Endothelial cell of umbilical vein (primary cell): ENCODE data around the gene BAG3. TPM values are rescaled to one million over a fixed set of nuclear protein-coding genes. Genes with fewer than 3 reads are reported as not detected.

Source experiments
- BruUV-seq: library from RNA; stranded (reverse); fragments of 400-500 nt; replicated peaks from 2 replicates; lab custom pipeline; 2021; lab: Mats Ljungman, UMichigan
- CTCF ChIA-PET: fragments of 300-600, 350-600 bp; sonication (Branson Sonifier 250); formaldehyde crosslinking; loops from one replicate; lab custom pipeline; 2021; ENCODE audit warnings: antibody characterized with exemption, inconsistent platforms; lab: Charles Lee
- POLR2A ChIA-PET: fragments of 300-600, 350-600 bp; sonication (Branson Sonifier 250); formaldehyde crosslinking; loops from one replicate; lab custom pipeline; 2021; ENCODE audit warnings: antibody characterized with exemption, inconsistent platforms; lab: Charles Lee
- DNase-seq: peaks from one replicate; pipeline ENCODE4 v3.0.0-alpha.2; 2011; ENCODE audit warnings: low read depth, low spot score
- FAIRE-seq: peaks from 2 replicates; lab custom pipeline; 2011; peaks lifted over from hg19 to GRCh38; lab: Jason Lieb, UNC
- H2AFZ ChIP-seq: 2 replicates; pipeline ENCODE4 v1.6.0; 2012; ENCODE audit warnings: low read depth, low read length, control low read depth, inconsistent platforms
- H3K27ac ChIP-seq: 2 replicates; pipeline ENCODE4 v1.5.1; 2011; ENCODE audit warnings: low read depth, mild to moderate bottlenecking, control low read depth, low read length, moderate library complexity; ENCODE audit not compliant: insufficient read depth
- H3K27me3 ChIP-seq, 2 experiments: 2 replicates each; pipeline versions ENCODE4 v1.6.0 to v1.6.1; 2011; ENCODE audit warnings: low read length in 2 of 2, mixed read lengths in 1 of 2; ENCODE audit not compliant: control insufficient read depth in 2 of 2, insufficient read depth in 2 of 2
- H3K36me3 ChIP-seq, 2 experiments: 2 replicates in 1 of 2; 3 replicates in 1 of 2; pipeline ENCODE4 v1.5.1; 2011; ENCODE audit warnings: low read length in 2 of 2, mild to moderate bottlenecking in 1 of 2, moderate library complexity in 1 of 2; ENCODE audit not compliant: control insufficient read depth in 2 of 2, insufficient read depth in 2 of 2; ENCODE audit errors: extremely low read depth in 1 of 2
- H3K4me1 ChIP-seq: 3 replicates; pipeline ENCODE4 v1.5.1; 2011; ENCODE audit warnings: mild to moderate bottlenecking, low read length; ENCODE audit not compliant: control insufficient read depth, insufficient read depth; ENCODE audit errors: extremely low read depth
- H3K4me2 ChIP-seq: 2 replicates; pipeline ENCODE4 v1.6.1; 2011; ENCODE audit warnings: low read length, control low read depth, mixed read lengths; ENCODE audit not compliant: insufficient read depth
- H3K4me3 ChIP-seq, 3 experiments: fragments of 200-600 bp in 1 of 3; sonication (generic), shearing (Covaris generic) in 1 of 3; replicated peaks in 1 of 3; 2 replicates each; pipeline ENCODE4 v1.5.1; 2011 to 2016; ENCODE audit warnings: control low read depth in 3 of 3, low read length in 3 of 3, mild to moderate bottlenecking in 2 of 3, inconsistent platforms in 1 of 3, low read depth in 1 of 3, moderate library complexity in 1 of 3; ENCODE audit not compliant: insufficient read depth in 1 of 3
- H3K79me2 ChIP-seq: 2 replicates; pipeline ENCODE4 v1.6.0; 2012; ENCODE audit warnings: low read length, inconsistent platforms; ENCODE audit not compliant: control insufficient read depth, insufficient read depth
- H3K9ac ChIP-seq: replicated peaks from 2 replicates; pipeline ENCODE3; 2011; ENCODE audit warnings: low read length, control low read depth; ENCODE audit not compliant: insufficient read depth; ENCODE audit errors: extremely low read depth
- H3K9me1 ChIP-seq: replicated peaks from 3 replicates; pipeline ENCODE4 v1.6.0; 2011; ENCODE audit warnings: mild to moderate bottlenecking, low read length; ENCODE audit not compliant: control insufficient read depth, insufficient read depth; ENCODE audit errors: extremely low read depth
- H3K9me3 ChIP-seq: replicated peaks from 2 replicates; pipeline ENCODE4 v1.5.1; 2012; ENCODE audit warnings: low read length, inconsistent platforms; ENCODE audit not compliant: control insufficient read depth, insufficient read depth
- H4K20me1 ChIP-seq: replicated peaks from 2 replicates; pipeline ENCODE3; 2011; ENCODE audit warnings: mild to moderate bottlenecking, low read length; ENCODE audit not compliant: control insufficient read depth, insufficient read depth; ENCODE audit errors: extremely low read depth
- EZH2 ChIP-seq: IDR thresholded peaks from 2 replicates; pipeline ENCODE4 v1.6.1; 2012; ENCODE audit warnings: borderline replicate concordance, low read depth, mild to moderate bottlenecking, moderate library complexity, low read length, inconsistent platforms; ENCODE audit not compliant: severe bottlenecking
- FOS ChIP-seq: IDR thresholded peaks from 2 replicates; pipeline ENCODE4 v1.6.1; 2011; ENCODE audit warnings: mild to moderate bottlenecking, low read length, moderate library complexity, borderline replicate concordance; ENCODE audit not compliant: insufficient read depth
- GATA2 ChIP-seq: IDR thresholded peaks from 2 replicates; pipeline ENCODE4 v1.7.0; 2011; ENCODE audit warnings: low read depth, mild to moderate bottlenecking, moderate library complexity, mixed read lengths, low read length; ENCODE audit not compliant: insufficient read length, insufficient read depth
- JUN ChIP-seq: IDR thresholded peaks from 2 replicates; pipeline ENCODE4 v1.6.1; 2011; ENCODE audit warnings: borderline replicate concordance, low read depth; ENCODE audit not compliant: insufficient read length, insufficient read depth
- MYC ChIP-seq: IDR thresholded peaks from one replicate; pipeline ENCODE4 v1.6.1; 2011; ENCODE audit warnings: mild to moderate bottlenecking, low read depth, low read length
- POLR2A ChIP-seq: IDR thresholded peaks from 2 replicates; pipeline ENCODE4 v1.6.1; 2012; ENCODE audit warnings: low read depth, mild to moderate bottlenecking, control low read depth, low read length
- POLR2AphosphoS5 ChIP-seq: IDR thresholded peaks from 2 replicates; pipeline ENCODE4 v1.6.1; 2012; ENCODE audit warnings: low read depth, mild to moderate bottlenecking, control low read depth, low read length, moderate library complexity; ENCODE audit not compliant: insufficient read depth
- dilution Hi-C: fragments of 300-500 bp; cut with MboI; formaldehyde crosslinking; loops from one replicate; pipeline ENCODE4 v1.15.0; 2019; ENCODE audit warnings: low sequenced_read_pairs; ENCODE audit not compliant: extremely low pct_ligation_motif_present
- intact Hi-C: fragments of 100-400 bp; cut with micrococcal nuclease; formaldehyde crosslinking; loops from one replicate; pipeline ENCODE4 v1.10.0; 2022
- polyA plus RNA-seq, 4 experiments: library from polyadenylated mRNA; depleted of rRNA in 3 of 4; stranded (reverse) in 3 of 4; unstranded in 1 of 4; fragments of >200 nt; gene quantifications; 2 replicates each; pipeline versions ENCODE4 v1.2.1 to v1.2.3, GENCODE V29; 2011 to 2012; ENCODE audit warnings: missing spikeins in 1 of 4
- total RNA-seq: library from RNA; stranded (reverse); gene quantifications from 2 replicates; pipeline ENCODE4 v1.2.3, GENCODE V29; 2021
- TF ChIP-seq, protein P1 (sequence below), 2 donors: IDR thresholded peaks; 1 replicate in 1 of 2; 2 replicates in 1 of 2; pipeline ENCODE4 v1.5.1; 2011; ENCODE audit warnings: low read length in 2 of 2, mild to moderate bottlenecking in 2 of 2, moderate library complexity in 2 of 2, control low read depth in 1 of 2, inconsistent platforms in 1 of 2, low read depth in 1 of 2; ENCODE audit not compliant: insufficient read depth in 1 of 2; ENCODE audit errors: extremely low read depth in 1 of 2
- TF ChIP-seq, protein P2 (sequence below): IDR thresholded peaks from 2 replicates; pipeline ENCODE4 v1.6.1; 2011; ENCODE audit not compliant: insufficient read depth, insufficient read length

The BAG3 gene
- total and polyA plus RNA-seq, 2 donors (not counting 3 experiments of a cell fraction or from before 2014, with no cell fraction given), result 25.2 to 66.7 TPM

DNA sequence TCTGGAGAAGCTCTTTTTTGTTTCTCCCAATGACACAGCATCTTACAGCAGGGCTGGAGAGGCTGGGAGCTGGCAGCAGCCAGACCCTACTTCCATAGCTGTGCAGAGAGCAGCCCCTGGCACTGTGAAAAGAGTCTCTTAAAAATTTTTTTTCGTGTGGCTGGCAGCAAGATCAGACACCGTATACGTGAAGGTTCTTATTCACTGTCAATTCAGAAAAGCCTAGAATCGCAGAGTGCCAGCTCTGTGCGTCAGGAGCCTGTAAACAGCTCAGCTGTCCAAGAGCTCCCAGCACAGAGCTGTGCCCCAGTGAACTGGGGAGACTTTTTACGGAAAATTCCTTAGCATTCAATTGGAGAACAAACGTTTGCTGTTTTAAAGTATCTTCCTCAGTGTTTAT, 6.5 kb downstream of the BAG3 start:
- FAIRE-seq (no peak), DNase-seq (no peak)
- H3K4me3 ChIP-seq, result no peak overlapping the region
- BruUV-seq, result no TSS peak
- H3K4me1 ChIP-seq, result peaks cover 52% of the 10 kb centered on the region
- no peaks in the 10 kb centered on the region for H3K27me3 ChIP-seq
- TF ChIP-seq FOS (no peak), POLR2A (no peak), GATA2 (no peak), JUN (no peak), POLR2AphosphoS5 (no peak), MYC (no peak), EZH2 (no peak)
- TF ChIP-seq, protein P1, sequence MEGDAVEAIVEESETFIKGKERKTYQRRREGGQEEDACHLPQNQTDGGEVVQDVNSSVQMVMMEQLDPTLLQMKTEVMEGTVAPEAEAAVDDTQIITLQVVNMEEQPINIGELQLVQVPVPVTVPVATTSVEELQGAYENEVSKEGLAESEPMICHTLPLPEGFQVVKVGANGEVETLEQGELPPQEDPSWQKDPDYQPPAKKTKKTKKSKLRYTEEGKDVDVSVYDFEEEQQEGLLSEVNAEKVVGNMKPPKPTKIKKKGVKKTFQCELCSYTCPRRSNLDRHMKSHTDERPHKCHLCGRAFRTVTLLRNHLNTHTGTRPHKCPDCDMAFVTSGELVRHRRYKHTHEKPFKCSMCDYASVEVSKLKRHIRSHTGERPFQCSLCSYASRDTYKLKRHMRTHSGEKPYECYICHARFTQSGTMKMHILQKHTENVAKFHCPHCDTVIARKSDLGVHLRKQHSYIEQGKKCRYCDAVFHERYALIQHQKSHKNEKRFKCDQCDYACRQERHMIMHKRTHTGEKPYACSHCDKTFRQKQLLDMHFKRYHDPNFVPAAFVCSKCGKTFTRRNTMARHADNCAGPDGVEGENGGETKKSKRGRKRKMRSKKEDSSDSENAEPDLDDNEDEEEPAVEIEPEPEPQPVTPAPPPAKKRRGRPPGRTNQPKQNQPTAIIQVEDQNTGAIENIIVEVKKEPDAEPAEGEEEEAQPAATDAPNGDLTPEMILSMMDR (IDR thresholded peaks at IDR 0.05; ENCODE audit: extremely low read depth in 1 of 2, insufficient read depth in 1 of 2, low read depth in 1 of 2, low read length in 2 of 2), result no peak
- TF ChIP-seq, protein P2, sequence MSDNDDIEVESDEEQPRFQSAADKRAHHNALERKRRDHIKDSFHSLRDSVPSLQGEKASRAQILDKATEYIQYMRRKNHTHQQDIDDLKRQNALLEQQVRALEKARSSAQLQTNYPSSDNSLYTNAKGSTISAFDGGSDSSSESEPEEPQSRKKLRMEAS, result no peak
- ChIA-PET CTCF (interaction anchor here (1.0 to 1.7 kb wide), 6 partner anchors 10 to 202 kb away, joined by 4 to 15 read pairs (median 6); partner anchors contain the start of gene INPP5F), POLR2A (interaction anchor here (1.0 to 1.2 kb wide), 2 partner anchors 10 to 80 kb away, joined by 3 to 4 read pairs; no protein-coding TSS in a partner anchor)
- H4K20me1 ChIP-seq, result peaks cover 3% of the 10 kb centered on the region
- H3K79me2 ChIP-seq, result peaks cover 98% of the 10 kb centered on the region
- no peaks in the 10 kb centered on the region for H3K9me3 ChIP-seq
- intact Hi-C loops (loop anchor here (1.0 to 10.0 kb wide), 5 partner anchors 10 to 553 kb away; partner anchors contain the start of genes DENND10, GRK5 and TIAL1), dilution Hi-C loops (no loop called here)
- H3K9me1 ChIP-seq, result no peaks in the 10 kb centered on the region
- peaks cover 0 to 7% of the 10 kb centered on the region in 2 experiments for H3K36me3 ChIP-seq
- H3K4me2 ChIP-seq, result peak overlapping the region; percentile 11
- H2AFZ ChIP-seq, result no peak overlapping the region
- no peak overlapping the region for H3K27ac ChIP-seq
- no peak overlapping the region for H3K9ac ChIP-seq
